ENCODE measurements around the gene WNT11.

The WNT11 gene

DNA sequence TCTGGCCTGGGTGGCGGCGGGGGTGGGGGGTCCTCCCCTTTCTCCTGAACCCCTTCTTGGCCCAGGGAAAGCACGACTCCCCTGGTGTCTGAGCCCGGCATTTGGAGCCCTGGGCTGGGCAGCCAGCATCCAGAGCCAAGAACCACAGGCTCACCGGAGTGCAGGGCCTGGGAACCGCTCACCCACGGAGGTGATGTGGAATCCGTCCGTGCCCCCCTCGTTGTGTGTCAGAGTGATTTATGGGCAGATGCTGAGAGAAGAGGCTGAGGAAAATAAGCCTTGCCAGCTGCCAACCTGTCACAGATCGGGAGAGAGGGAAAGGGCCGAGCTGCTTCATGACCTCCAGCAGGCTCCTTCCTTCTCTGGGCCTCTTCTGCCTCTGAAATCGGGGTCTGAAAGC, 33.7 kb downstream of the WNT11 start:
- TF ChIP-seq, protein P1, sequence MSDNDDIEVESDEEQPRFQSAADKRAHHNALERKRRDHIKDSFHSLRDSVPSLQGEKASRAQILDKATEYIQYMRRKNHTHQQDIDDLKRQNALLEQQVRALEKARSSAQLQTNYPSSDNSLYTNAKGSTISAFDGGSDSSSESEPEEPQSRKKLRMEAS (IDR thresholded peaks at IDR 0.05; ENCODE audit: low read depth, low read length) = no peak
- TF ChIP-seq POLR2A (IDR thresholded peaks at IDR 0.05; ENCODE audit: extremely low read depth, insufficient read length) (no peak), CTCF (IDR thresholded peaks at IDR 0.05; ENCODE audit: low read depth, low read length) (no peak), MYC (IDR thresholded peaks at IDR 0.05; ENCODE audit: low read depth, low read length) (no peak)
- DNase-seq (ENCODE audit: low read depth) = no peak
- H3K4me3 ChIP-seq (ENCODE audit: low read depth, low read length) = no peak overlapping the region

DNA sequence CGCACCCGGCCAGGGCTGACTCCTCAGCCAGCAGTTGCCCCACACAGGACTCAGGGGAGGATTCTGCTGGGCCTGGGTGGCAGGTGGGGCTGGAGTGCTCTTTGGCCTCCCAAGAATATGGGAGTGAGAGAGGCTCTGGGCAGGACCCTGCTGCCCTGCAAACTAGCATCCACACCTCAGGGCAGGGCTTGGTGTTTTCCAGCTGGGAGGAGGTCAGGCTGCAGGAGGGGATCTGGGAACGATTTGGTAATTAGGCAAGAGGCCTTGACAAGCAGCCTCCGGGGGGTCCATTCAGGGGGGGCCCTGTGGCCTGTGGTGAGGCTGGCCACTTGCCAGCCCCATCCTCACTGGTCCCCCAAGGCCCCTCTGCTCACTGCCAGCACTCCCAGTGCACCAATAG, 35.8 kb downstream of the WNT11 start:
- TF ChIP-seq CTCF (IDR thresholded peaks at IDR 0.05; ENCODE audit: low read depth, low read length) (no peak), POLR2A (IDR thresholded peaks at IDR 0.05; ENCODE audit: extremely low read depth, insufficient read length) (no peak), MYC (IDR thresholded peaks at IDR 0.05; ENCODE audit: low read depth, low read length) (no peak)
- TF ChIP-seq, protein P1 (IDR thresholded peaks at IDR 0.05; ENCODE audit: low read depth, low read length) = no peak
- no peak overlapping the region for H3K4me3 ChIP-seq (ENCODE audit: low read depth, low read length)
- DNase-seq (ENCODE audit: low read depth) = no peak

GRCh38 chr11:76169473-76169896, 36.8 kb downstream of the WNT11 start:
- no peak overlapping the region for H3K4me3 ChIP-seq (ENCODE audit: low read depth, low read length)
- DNase-seq (ENCODE audit: low read depth) = no peak
- TF ChIP-seq CTCF (IDR thresholded peaks at IDR 0.05; ENCODE audit: low read depth, low read length) = no peak
- TF ChIP-seq MYC (IDR thresholded peaks at IDR 0.05; ENCODE audit: low read depth, low read length) = no peak

DNA sequence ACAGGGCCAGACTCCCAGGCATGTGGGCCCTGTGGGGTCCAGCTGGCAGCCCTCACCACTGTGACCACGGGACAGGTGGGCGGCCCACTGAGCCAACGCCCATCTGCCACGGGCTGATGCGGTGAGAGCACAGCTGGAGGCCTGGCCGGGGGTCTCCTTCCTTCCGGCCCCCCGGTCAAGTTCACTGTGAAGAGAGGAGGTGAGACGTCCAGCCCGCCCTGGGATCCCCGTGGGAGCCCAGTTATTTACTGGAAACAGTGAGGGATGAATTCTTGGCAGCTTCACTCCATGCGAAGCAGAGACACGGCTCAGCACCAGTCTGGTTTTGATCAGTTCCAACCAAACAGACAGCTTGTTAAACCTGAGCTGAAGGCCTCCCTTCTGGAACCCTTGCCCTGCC, 38.7 kb downstream of the WNT11 start:
- TF ChIP-seq, protein P1 (IDR thresholded peaks at IDR 0.05; ENCODE audit: low read depth, low read length) = no peak
- TF ChIP-seq POLR2A (IDR thresholded peaks at IDR 0.05; ENCODE audit: extremely low read depth, insufficient read length) (no peak), CTCF (IDR thresholded peaks at IDR 0.05; ENCODE audit: low read depth, low read length) (no peak), MYC (IDR thresholded peaks at IDR 0.05; ENCODE audit: low read depth, low read length) (no peak)
- H3K4me3 ChIP-seq (ENCODE audit: low read depth, low read length) = no peak overlapping the region
- DNase-seq (ENCODE audit: low read depth) = no peak

GRCh38 chr11:76166314-76166713, 40.0 kb downstream of the WNT11 start:
- no peak overlapping the region for H3K4me3 ChIP-seq (ENCODE audit: low read depth, low read length)
- TF ChIP-seq, protein P1 (IDR thresholded peaks at IDR 0.05; ENCODE audit: low read depth, low read length) = no peak
- no peak for TF ChIP-seq POLR2A (IDR thresholded peaks at IDR 0.05; ENCODE audit: extremely low read depth, insufficient read length)
- TF ChIP-seq MYC (IDR thresholded peaks at IDR 0.05; ENCODE audit: low read depth, low read length) = no peak
- no peak for TF ChIP-seq CTCF (IDR thresholded peaks at IDR 0.05; ENCODE audit: low read depth, low read length)
- DNase-seq (ENCODE audit: low read depth) = peak; percentile 27
